Left ventricle myocardium inferior (tissue), 1 donor: ENCODE data around the gene RBM5. TPM values are rescaled to one million over a fixed set of nuclear protein-coding genes. Genes with fewer than 3 reads are reported as not detected.

Experiments
- DNase-seq: peaks from one replicate; pipeline ENCODE4 v3.0.0-alpha.2; 2020
- H3K27ac ChIP-seq: fragments of 200-600 bp; replicated peaks from 2 replicates; pipeline ENCODE4 v1.8.0; 2021
- H3K27me3 ChIP-seq: fragments of 200-600 bp; 2 replicates; pipeline ENCODE4 v1.8.0; 2021; ENCODE audit warnings: low read depth
- H3K36me3 ChIP-seq: fragments of 200-600 bp; 2 replicates; pipeline ENCODE4 v1.8.0; 2021
- H3K4me1 ChIP-seq: fragments of 200-600 bp; 2 replicates; pipeline ENCODE4 v1.8.0; 2021
- H3K4me3 ChIP-seq: fragments of 200-600 bp; 2 replicates; pipeline ENCODE4 v1.8.0; 2021; ENCODE audit warnings: mild to moderate bottlenecking, moderate library complexity
- H3K9me3 ChIP-seq: fragments of 200-600 bp; replicated peaks from 2 replicates; pipeline ENCODE4 v1.8.0; 2021
- CTCF ChIP-seq: fragments of 200-600 bp; IDR thresholded peaks from 2 replicates; pipeline ENCODE4 v1.8.0; 2021; ENCODE audit warnings: antibody characterized with exemption, mild to moderate bottlenecking, borderline replicate concordance
- intact Hi-C: fragments of 100-400 bp; cut with micrococcal nuclease; formaldehyde crosslinking; loops from one replicate; pipeline ENCODE4 v1.11.0; 2022
- total RNA-seq: library from RNA; stranded (reverse); fragmentation: NEBNext Ultra II Directional; extraction: Animal tissue kit (Norgen Biotek cat#: 25700); gene quantifications from one replicate; pipeline ENCODE4 v1.2.1, GENCODE V29; 2021
- donor health status: DM: no; HTN: yes; CAD: no; lungs with severe emphysema.

RBM5 gene
- total RNA-seq, 1 donor from 2014 or later: 58.4 TPM

GRCh38 chr3:50163572-50164455 is 75.1 kb downstream of the RBM5 start:
- intact Hi-C loops: no loop called here
- peak; percentile 41 for DNase-seq
- Histone ChIP-seq H3K4me3 (no peak overlapping the region), H3K27me3 (no peaks in the 10 kb centered on the region), H3K27ac (peak overlapping the region; percentile 88), H3K36me3 (no peaks in the 10 kb centered on the region), H3K4me1 (peaks cover 100% of the 10 kb centered on the region), H3K9me3 (no peaks in the 10 kb centered on the region)
- no peak for TF ChIP-seq CTCF

GRCh38 chr3:50164481-50164880 is 75.8 kb downstream of the RBM5 start:
- Histone ChIP-seq H3K27me3 (no peaks in the 10 kb centered on the region), H3K9me3 (no peaks in the 10 kb centered on the region), H3K27ac (peak overlapping the region; percentile 88), H3K4me3 (no peak overlapping the region), H3K36me3 (no peaks in the 10 kb centered on the region), H3K4me1 (peaks cover 100% of the 10 kb centered on the region)
- DNase-seq: no peak
- intact Hi-C loops: no loop called here
- TF ChIP-seq CTCF: no peak

- Histone ChIP-seq H3K27me3 (no peaks in the 10 kb centered on the region), H3K4me3 (peak overlapping the region; percentile 29), H3K27ac (peak overlapping the region; percentile 88), H3K4me1 (peaks cover 100% of the 10 kb centered on the region), H3K36me3 (no peaks in the 10 kb centered on the region), H3K9me3 (no peaks in the 10 kb centered on the region)
- intact Hi-C loops: no loop called here
- TF ChIP-seq CTCF: no peak
- DNase-seq: no peak
Observed at GRCh38 chr3:50164984-50165909, 76.5 kb downstream of the RBM5 start.

- H3K36me3 ChIP-seq: no peaks in the 10 kb centered on the region
Observed at GRCh38 chr3:50165910-50166538, 77.3 kb downstream of the RBM5 start.

More at GRCh38 chr3:50165910-50166538, 77.3 kb downstream of the RBM5 start:
- no peak for TF ChIP-seq CTCF
- Histone ChIP-seq H3K4me1 (peaks cover 100% of the 10 kb centered on the region), H3K4me3 (peak overlapping the region; percentile 29), H3K27me3 (no peaks in the 10 kb centered on the region), H3K27ac (peak overlapping the region; percentile 88), H3K9me3 (no peaks in the 10 kb centered on the region)
- intact Hi-C loops: no loop called here
- no peak for DNase-seq
